GM15510 (cell line): ENCODE results near the gene TMOD1.

Source experiments
- POLR2A ChIP-seq: IDR thresholded peaks from 3 replicates; pipeline ENCODE4 v1.6.1; 2011; ENCODE audit warnings: borderline replicate concordance; ENCODE audit not compliant: insufficient read length; ENCODE audit errors: extremely low read depth

The TMOD1 gene

GRCh38 chr9:97578846-97579245, 77.4 kb downstream of the TMOD1 start:
- no peak for TF ChIP-seq POLR2A

- TF ChIP-seq POLR2A: no peak
These were observed 78.4 kb downstream of the TMOD1 start for GRCh38 chr9:97579914-97580313.

GRCh38 chr9:97591535-97591934, 90.1 kb downstream of the TMOD1 start:
- TF ChIP-seq POLR2A: no peak

- no peak for TF ChIP-seq POLR2A
These were observed 90.7 kb downstream of the TMOD1 start for GRCh38 chr9:97592126-97592525.

- no peak for TF ChIP-seq POLR2A
These were observed 92.5 kb downstream of the TMOD1 start for GRCh38 chr9:97593960-97594359.

- no peak for TF ChIP-seq POLR2A
These were observed 93.0 kb downstream of the TMOD1 start for GRCh38 chr9:97594381-97594921.

GRCh38 chr9:97596906-97597305, 95.4 kb downstream of the TMOD1 start:
- no peak for TF ChIP-seq POLR2A

GRCh38 chr9:97598461-97599288, 97.2 kb downstream of the TMOD1 start:
- no peak for TF ChIP-seq POLR2A

GRCh38 chr9:97599314-97599846, 97.9 kb downstream of the TMOD1 start:
- no peak for TF ChIP-seq POLR2A

- no peak for TF ChIP-seq POLR2A
These were observed 99.2 kb downstream of the TMOD1 start for GRCh38 chr9:97600531-97601227.

- TF ChIP-seq POLR2A: no peak
These were observed 99.9 kb downstream of the TMOD1 start for GRCh38 chr9:97601228-97601898.

- no peak for TF ChIP-seq POLR2A
These were observed 101.0 kb downstream of the TMOD1 start for GRCh38 chr9:97602430-97602829.

GRCh38 chr9:97604901-97605645, 103.6 kb downstream of the TMOD1 start:
- TF ChIP-seq POLR2A: no peak

GRCh38 chr9:97615439-97616072, 114.1 kb downstream of the TMOD1 start:
- TF ChIP-seq POLR2A: no peak
